Mesendoderm (in vitro differentiated cells): ENCODE results near the gene PNPT1.

Source experiments
- DNase-seq: peaks from one replicate; pipeline ENCODE4 v3.0.0; 2013
- H2AK5ac ChIP-seq: 2 replicates; pipeline ENCODE4 v1.6.1; 2013; ENCODE audit warnings: low read length, inconsistent platforms
- H2BK120ac ChIP-seq: 2 replicates; pipeline ENCODE4 v1.6.1; 2013; ENCODE audit warnings: low read depth, mild to moderate bottlenecking, low read length, moderate library complexity, mixed read lengths
- H2BK15ac ChIP-seq: replicated peaks from 2 replicates; pipeline ENCODE4 v1.6.1; 2013; ENCODE audit warnings: low read depth, mild to moderate bottlenecking, moderate library complexity
- H2BK5ac ChIP-seq: 2 replicates; pipeline ENCODE4 v1.6.1; 2013; ENCODE audit warnings: low read length, inconsistent platforms
- H3K18ac ChIP-seq: 2 replicates; pipeline ENCODE4 v1.6.1; 2013; ENCODE audit warnings: mild to moderate bottlenecking, low read length, mixed read lengths
- H3K23ac ChIP-seq: one replicate; pipeline ENCODE4 v1.6.1; 2013; ENCODE audit warnings: low read length
- H3K27ac ChIP-seq: 2 replicates; pipeline ENCODE4 v1.5.1; 2013; ENCODE audit warnings: low read depth, mild to moderate bottlenecking, inconsistent platforms, low read length, moderate library complexity
- H3K27me3 ChIP-seq: 2 replicates; pipeline ENCODE4 v1.6.1; 2013; ENCODE audit warnings: low read length, control low read depth, mild to moderate bottlenecking, inconsistent platforms; ENCODE audit not compliant: insufficient read depth, poor library complexity
- H3K36me3 ChIP-seq: 2 replicates; pipeline ENCODE4 v1.6.1; 2013; ENCODE audit warnings: low read length, inconsistent platforms; ENCODE audit not compliant: control insufficient read depth, insufficient read depth
- H3K4ac ChIP-seq: one replicate; pipeline ENCODE4 v1.6.1; 2013; ENCODE audit warnings: low read depth, mild to moderate bottlenecking, low read length, moderate library complexity
- H3K4me1 ChIP-seq: 2 replicates; pipeline ENCODE4 v1.6.1; 2013; ENCODE audit warnings: low read depth, low read length, inconsistent platforms; ENCODE audit not compliant: control insufficient read depth
- H3K4me2 ChIP-seq: 2 replicates; pipeline ENCODE4 v1.6.1; 2013; ENCODE audit warnings: low read length
- H3K4me3 ChIP-seq: 2 replicates; pipeline ENCODE4 v1.5.1; 2013; ENCODE audit warnings: mild to moderate bottlenecking, low read length
- H3K56ac ChIP-seq: one replicate; pipeline ENCODE4 v1.6.1; 2013; ENCODE audit warnings: low read length
- H3K79me1 ChIP-seq: 2 replicates; pipeline ENCODE4 v1.6.1; 2013; ENCODE audit warnings: low read length, inconsistent platforms
- H3K79me2 ChIP-seq: 2 replicates; pipeline ENCODE4 v1.6.1; 2013; ENCODE audit warnings: mild to moderate bottlenecking, low read length; ENCODE audit not compliant: control insufficient read depth, insufficient read depth
- H3K9ac ChIP-seq: 2 replicates; pipeline ENCODE4 v1.6.1; 2013; ENCODE audit warnings: low read length, inconsistent platforms
- H4K5ac ChIP-seq: one replicate; pipeline ENCODE4 v1.6.1; 2013; ENCODE audit warnings: low read length
- H4K8ac ChIP-seq: one replicate; pipeline ENCODE4 v1.6.1; 2013; ENCODE audit warnings: low read depth, mild to moderate bottlenecking, control low read depth, low read length, moderate library complexity
- WGBS: extraction: QIAGEN DNeasy Blood & Tissue Kit; methylation state at CpG from one replicate; pipeline ENCODE4 v1.1.7; 2013; ENCODE audit warnings: low lambda C conversion rate, missing lambda C conversion rate; ENCODE audit not compliant: insufficient coverage; ENCODE audit errors: extremely low coverage; 5-methylcytosine and 5-hydroxymethylcytosine counted together

The PNPT1 gene

GRCh38 chr2:55653255-55653654 is 40.4 kb downstream of the PNPT1 start:
- Histone ChIP-seq H3K36me3 (no peaks in the 10 kb centered on the region), H3K23ac (no peak overlapping the region), H2BK15ac (no peak overlapping the region), H3K4me1 (no peaks in the 10 kb centered on the region), H3K79me2 (no peaks in the 10 kb centered on the region), H2BK120ac (no peak overlapping the region), H3K27ac (no peak overlapping the region), H3K27me3 (no peaks in the 10 kb centered on the region), H4K8ac (no peak overlapping the region), H3K18ac (no peak overlapping the region), H2AK5ac (no peak overlapping the region), H3K4me3 (no peak overlapping the region), H3K4me2 (no peak overlapping the region), H3K9ac (no peak overlapping the region), H3K79me1 (no peaks in the 10 kb centered on the region), H3K56ac (no peak overlapping the region), H2BK5ac (no peak overlapping the region), H4K5ac (no peak overlapping the region), H3K4ac (no peak overlapping the region)
- DNase-seq: no peak
- whole genome bisulfite sequencing: no CpG with 5 or more reads among the region's 2 CpGs

GRCh38 chr2:55649211-55649610 is 44.4 kb downstream of the PNPT1 start:
- H4K8ac ChIP-seq: no peak overlapping the region
- H2BK15ac ChIP-seq: no peak overlapping the region
- no peaks in the 10 kb centered on the region for H3K4me1 ChIP-seq
- no peaks in the 10 kb centered on the region for H3K36me3 ChIP-seq
- no peak overlapping the region for H3K9ac ChIP-seq
- no CpG with 5 or more reads among the region's 1 CpG for WGBS
- H3K23ac ChIP-seq: no peak overlapping the region
- no peak overlapping the region for H2BK5ac ChIP-seq
- no peak overlapping the region for H3K18ac ChIP-seq
- H3K56ac ChIP-seq: no peak overlapping the region
- no peak overlapping the region for H3K4me3 ChIP-seq
- H3K4me2 ChIP-seq: no peak overlapping the region
- no peak overlapping the region for H2AK5ac ChIP-seq
- DNase-seq: no peak
- H3K79me1 ChIP-seq: no peaks in the 10 kb centered on the region
- no peak overlapping the region for H3K4ac ChIP-seq
- no peaks in the 10 kb centered on the region for H3K79me2 ChIP-seq
- no peak overlapping the region for H4K5ac ChIP-seq
- no peak overlapping the region for H3K27ac ChIP-seq
- no peaks in the 10 kb centered on the region for H3K27me3 ChIP-seq
- no peak overlapping the region for H2BK120ac ChIP-seq

- Histone ChIP-seq H3K4ac (no peak overlapping the region), H2AK5ac (no peak overlapping the region), H3K79me1 (no peaks in the 10 kb centered on the region), H3K4me3 (no peak overlapping the region), H3K9ac (no peak overlapping the region), H4K5ac (no peak overlapping the region), H3K56ac (no peak overlapping the region), H3K27ac (no peak overlapping the region), H4K8ac (no peak overlapping the region), H3K79me2 (no peaks in the 10 kb centered on the region), H3K18ac (no peak overlapping the region), H3K27me3 (no peaks in the 10 kb centered on the region), H2BK15ac (no peak overlapping the region), H3K23ac (no peak overlapping the region), H2BK5ac (no peak overlapping the region), H3K4me2 (no peak overlapping the region), H2BK120ac (no peak overlapping the region), H3K36me3 (peaks cover 2% of the 10 kb centered on the region), H3K4me1 (no peaks in the 10 kb centered on the region)
- WGBS: no CpG with 5 or more reads among the region's 3 CpGs
- DNase-seq: no peak
Observed at GRCh38 chr2:55636831-55637230, 56.8 kb downstream of the PNPT1 start.

GRCh38 chr2:55628931-55629330 is 64.7 kb downstream of the PNPT1 start:
- no peak overlapping the region for H2BK120ac ChIP-seq
- H3K79me1 ChIP-seq: no peaks in the 10 kb centered on the region
- no peak overlapping the region for H3K4me3 ChIP-seq
- no peak overlapping the region for H4K5ac ChIP-seq
- no peaks in the 10 kb centered on the region for H3K79me2 ChIP-seq
- no peak for DNase-seq
- H3K9ac ChIP-seq: no peak overlapping the region
- H3K18ac ChIP-seq: no peak overlapping the region
- H3K36me3 ChIP-seq: no peaks in the 10 kb centered on the region
- no peak overlapping the region for H3K23ac ChIP-seq
- no CpG with 5 or more reads among the region's 2 CpGs for WGBS
- H4K8ac ChIP-seq: no peak overlapping the region
- no peak overlapping the region for H3K4ac ChIP-seq
- H2AK5ac ChIP-seq: no peak overlapping the region
- H3K27me3 ChIP-seq: no peaks in the 10 kb centered on the region
- H3K27ac ChIP-seq: no peak overlapping the region
- no peak overlapping the region for H3K56ac ChIP-seq
- H2BK5ac ChIP-seq: no peak overlapping the region
- H2BK15ac ChIP-seq: no peak overlapping the region
- no peaks in the 10 kb centered on the region for H3K4me1 ChIP-seq
- no peak overlapping the region for H3K4me2 ChIP-seq

GRCh38 chr2:55627915-55628314 is 65.7 kb downstream of the PNPT1 start:
- Histone ChIP-seq H2AK5ac (no peak overlapping the region), H2BK15ac (no peak overlapping the region), H2BK5ac (no peak overlapping the region), H3K9ac (no peak overlapping the region), H3K4me3 (no peak overlapping the region), H3K79me1 (peaks cover under 1% of the 10 kb centered on the region), H3K18ac (no peak overlapping the region), H3K27ac (no peak overlapping the region), H3K4me1 (no peaks in the 10 kb centered on the region), H4K5ac (no peak overlapping the region), H3K4ac (no peak overlapping the region), H3K79me2 (no peaks in the 10 kb centered on the region), H3K23ac (no peak overlapping the region), H4K8ac (no peak overlapping the region), H3K4me2 (no peak overlapping the region), H3K56ac (no peak overlapping the region), H3K36me3 (no peaks in the 10 kb centered on the region), H3K27me3 (no peaks in the 10 kb centered on the region), H2BK120ac (no peak overlapping the region)
- DNase-seq: no peak
- WGBS: no CpG with 5 or more reads among the region's 1 CpG

- Histone ChIP-seq H3K4me2 (no peak overlapping the region), H3K4me1 (peaks cover 2% of the 10 kb centered on the region), H3K18ac (no peak overlapping the region), H2BK5ac (no peak overlapping the region), H4K5ac (no peak overlapping the region), H3K9ac (no peak overlapping the region), H3K36me3 (no peaks in the 10 kb centered on the region), H3K23ac (no peak overlapping the region), H2BK15ac (no peak overlapping the region), H3K27me3 (no peaks in the 10 kb centered on the region), H3K27ac (no peak overlapping the region), H3K4ac (no peak overlapping the region), H3K79me1 (peaks cover 18% of the 10 kb centered on the region), H2AK5ac (no peak overlapping the region), H4K8ac (no peak overlapping the region), H3K4me3 (no peak overlapping the region), H3K79me2 (peaks cover 25% of the 10 kb centered on the region), H2BK120ac (no peak overlapping the region), H3K56ac (no peak overlapping the region)
- no CpG with 5 or more reads among the region's 7 CpGs for WGBS
- no peak for DNase-seq
Observed at GRCh38 chr2:55621802-55622201, 71.8 kb downstream of the PNPT1 start.
